Karpas-422 (cell line): ENCODE measurements around the gene MGRN1. TPM values are rescaled to one million over a fixed set of nuclear protein-coding genes. Genes with fewer than 3 reads are reported as not detected.

Experiments used
- DNase-seq: peaks from one replicate; pipeline ENCODE4 v3.0.0-alpha.2; 2015
- H2AFZ ChIP-seq: fragments of 200-600 bp; sonication (generic); 2 replicates; pipeline ENCODE4 v1.6.1; 2014; ENCODE audit warnings: antibody characterized with exemption, low read length, mixed read lengths
- H3K27ac ChIP-seq: fragments of 200-600 bp; sonication (generic); 2 replicates; pipeline ENCODE4 v1.5.1; 2014; ENCODE audit warnings: mild to moderate bottlenecking, low read length, moderate library complexity
- H3K27me3 ChIP-seq: fragments of 200-600 bp; sonication (generic); 2 replicates; pipeline ENCODE4 v1.6.1; 2014; ENCODE audit warnings: low read length, mixed read lengths
- H3K36me3 ChIP-seq: fragments of 200-600 bp; sonication (generic); 2 replicates; pipeline ENCODE4 v1.6.1; 2014; ENCODE audit warnings: low read length, mixed read lengths; ENCODE audit not compliant: insufficient read depth
- H3K4me1 ChIP-seq: fragments of 200-600 bp; sonication (generic); 2 replicates; pipeline ENCODE4 v1.6.1; 2014; ENCODE audit warnings: mild to moderate bottlenecking, low read length, mixed read lengths
- H3K4me2 ChIP-seq: fragments of 200-600 bp; sonication (generic); 2 replicates; pipeline ENCODE4 v1.6.1; 2014; ENCODE audit warnings: low read length, low read depth, mild to moderate bottlenecking; ENCODE audit not compliant: poor library complexity, severe bottlenecking
- H3K4me3 ChIP-seq: fragments of 200-600 bp; sonication (generic); 2 replicates; pipeline ENCODE4 v1.5.1; 2014; ENCODE audit warnings: mild to moderate bottlenecking, antibody characterized with exemption, low read length, mixed read lengths
- H3K79me2 ChIP-seq: fragments of 200-600 bp; sonication (generic); 2 replicates; pipeline ENCODE4 v1.6.1; 2014; ENCODE audit warnings: mild to moderate bottlenecking, low read length, mixed read lengths
- H3K9ac ChIP-seq: fragments of 200-600 bp; sonication (generic); 2 replicates; pipeline ENCODE4 v1.6.0; 2014; ENCODE audit warnings: low read length
- H3K9me2 ChIP-seq: fragments of 200-600 bp; sonication (generic), shearing (Covaris generic); replicated peaks from 2 replicates; pipeline ENCODE4 v1.6.0; 2014; ENCODE audit warnings: mild to moderate bottlenecking, low read length, moderate library complexity; ENCODE audit not compliant: insufficient read depth
- H3K9me3 ChIP-seq: fragments of 300-700, 200-600 bp; sonication (generic); 2 replicates; pipeline ENCODE4 v1.6.1; 2014; ENCODE audit warnings: low read length, mixed read lengths
- H4K20me1 ChIP-seq: fragments of 200-600 bp; sonication (generic); 2 replicates; pipeline ENCODE4 v1.6.1; 2014; ENCODE audit warnings: mild to moderate bottlenecking, antibody characterized with exemption, low read length, low read depth; ENCODE audit not compliant: insufficient read depth
- total RNA-seq: library from RNA; depleted of rRNA; stranded (reverse); fragments of >200 nt; shearing (Covaris generic); gene quantifications from 2 replicates; pipeline ENCODE4 v1.2.3, GENCODE V29; 2014; ENCODE audit warnings: low replicate concordance

The MGRN1 gene
- total RNA-seq, 1 experiment from 2014 or later = 23.0 TPM

DNA sequence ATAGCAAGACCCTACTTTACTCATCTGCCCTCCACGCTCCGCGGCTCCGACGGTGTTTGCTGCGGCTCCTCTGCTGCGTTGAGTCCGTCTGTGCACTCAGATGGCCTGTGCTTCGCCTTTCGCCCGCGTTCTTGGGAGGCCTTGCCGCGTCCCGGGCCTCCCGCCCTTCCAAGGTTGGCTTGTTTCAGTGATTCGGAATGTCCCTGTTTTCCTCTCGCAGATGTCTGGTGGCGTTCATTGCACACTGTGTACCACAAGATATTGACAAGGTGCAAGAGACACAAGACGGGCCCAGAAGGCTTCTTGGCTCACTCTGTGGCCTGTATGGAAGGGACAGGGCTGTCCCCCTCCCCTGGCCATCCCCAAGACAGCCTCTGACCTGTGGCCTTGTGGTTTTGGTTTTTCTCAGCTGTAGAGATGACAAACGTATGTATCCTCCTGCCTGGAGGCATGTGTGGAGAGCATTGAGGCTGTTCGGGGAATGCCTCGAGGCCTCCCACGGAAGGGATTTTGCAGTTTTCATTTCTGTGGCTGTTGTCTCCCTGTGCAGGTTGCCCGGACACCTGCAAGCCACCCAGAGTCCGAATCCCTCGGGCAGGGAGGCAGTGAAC lies 15.4 kb downstream of the MGRN1 start:
- Histone ChIP-seq H3K9me3 (no peaks in the 10 kb centered on the region), H3K27me3 (no peaks in the 10 kb centered on the region), H4K20me1 (no peaks in the 10 kb centered on the region), H3K36me3 (0 out of 2 replicates have a peak, but pooled peaks cover 2% of the 10 kb centered on the region), H3K27ac (no peak overlapping the region), H2AFZ (no peak overlapping the region), H3K4me2 (no peak overlapping the region), H3K9me2 (no peaks in the 10 kb centered on the region), H3K79me2 (peaks cover 79% of the 10 kb centered on the region), H3K9ac (no peak overlapping the region), H3K4me3 (no peak overlapping the region), H3K4me1 (no peaks in the 10 kb centered on the region)
- DNase-seq = no peak

DNA sequence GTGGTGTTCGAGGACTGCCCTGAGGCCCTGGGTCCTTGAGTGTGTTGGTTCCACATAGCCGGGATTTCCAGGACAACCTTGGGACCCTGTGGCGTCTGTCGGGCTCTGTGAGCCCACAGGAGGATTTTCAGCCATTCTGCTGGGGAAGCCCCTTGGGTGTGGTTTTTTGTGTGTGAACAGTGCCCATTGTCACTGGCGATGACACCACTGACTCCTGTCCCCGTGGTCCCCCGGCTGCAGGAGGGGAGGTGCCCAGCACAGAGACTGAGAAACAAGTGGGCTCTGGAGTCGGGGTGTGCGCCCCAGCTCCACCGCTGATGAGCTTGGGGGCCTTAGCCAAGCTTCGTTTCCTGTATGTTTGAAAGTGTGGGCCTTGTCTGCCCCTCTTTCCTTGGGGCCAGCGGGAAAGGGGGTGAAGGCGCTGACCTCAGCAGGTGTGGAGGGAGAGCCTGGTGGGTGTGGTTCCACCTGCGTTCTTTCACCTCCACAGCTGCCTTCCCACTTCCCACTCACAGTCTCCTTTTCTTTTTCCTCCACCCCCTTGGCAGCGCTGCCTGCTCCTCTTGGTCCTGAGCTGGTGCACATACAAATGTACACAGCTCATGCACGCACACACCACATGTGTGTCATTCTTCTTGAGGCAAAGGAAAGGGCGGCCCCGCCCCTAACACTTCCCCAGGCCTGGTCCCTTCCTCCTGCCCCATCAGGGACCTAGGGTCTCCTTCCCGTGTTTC lies 16.1 kb downstream of the MGRN1 start:
- Histone ChIP-seq H3K4me2 (no peak overlapping the region), H3K27me3 (no peaks in the 10 kb centered on the region), H3K27ac (no peak overlapping the region), H3K36me3 (0 out of 2 replicates have a peak, but pooled peaks cover 2% of the 10 kb centered on the region), H3K9me3 (no peaks in the 10 kb centered on the region), H3K9me2 (no peaks in the 10 kb centered on the region), H4K20me1 (no peaks in the 10 kb centered on the region), H3K9ac (no peak overlapping the region), H3K79me2 (peaks cover 83% of the 10 kb centered on the region), H3K4me1 (no peaks in the 10 kb centered on the region), H2AFZ (no peak overlapping the region), H3K4me3 (no peak overlapping the region)
- no peak for DNase-seq

DNA sequence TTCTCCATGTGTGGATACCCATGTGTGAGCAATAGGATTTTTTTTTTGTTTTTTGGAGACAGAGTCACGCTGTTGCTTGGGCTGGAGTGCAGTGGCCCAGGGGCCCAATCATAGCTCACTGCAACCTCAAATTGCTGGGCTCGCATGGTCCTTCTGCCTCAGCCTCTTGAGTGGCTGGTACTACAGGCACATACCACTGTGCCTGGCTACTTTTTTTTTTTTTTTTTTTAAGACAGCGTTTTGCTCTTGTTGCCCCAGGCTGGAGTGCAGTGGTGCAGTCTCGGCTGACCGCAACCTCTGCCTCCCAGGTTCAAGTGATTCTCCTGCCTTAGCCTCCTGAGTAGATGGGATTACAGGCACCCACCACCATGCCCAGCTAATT lies 16.7 kb downstream of the MGRN1 start:
- DNase-seq = no peak
- Histone ChIP-seq H2AFZ (no peak overlapping the region), H3K9me2 (no peaks in the 10 kb centered on the region), H3K9ac (no peak overlapping the region), H4K20me1 (no peaks in the 10 kb centered on the region), H3K36me3 (0 out of 2 replicates have a peak, but pooled peaks cover 2% of the 10 kb centered on the region), H3K4me3 (no peak overlapping the region), H3K9me3 (no peaks in the 10 kb centered on the region), H3K4me1 (no peaks in the 10 kb centered on the region), H3K79me2 (peaks cover 80% of the 10 kb centered on the region), H3K4me2 (no peak overlapping the region), H3K27me3 (no peaks in the 10 kb centered on the region), H3K27ac (no peak overlapping the region)

DNA sequence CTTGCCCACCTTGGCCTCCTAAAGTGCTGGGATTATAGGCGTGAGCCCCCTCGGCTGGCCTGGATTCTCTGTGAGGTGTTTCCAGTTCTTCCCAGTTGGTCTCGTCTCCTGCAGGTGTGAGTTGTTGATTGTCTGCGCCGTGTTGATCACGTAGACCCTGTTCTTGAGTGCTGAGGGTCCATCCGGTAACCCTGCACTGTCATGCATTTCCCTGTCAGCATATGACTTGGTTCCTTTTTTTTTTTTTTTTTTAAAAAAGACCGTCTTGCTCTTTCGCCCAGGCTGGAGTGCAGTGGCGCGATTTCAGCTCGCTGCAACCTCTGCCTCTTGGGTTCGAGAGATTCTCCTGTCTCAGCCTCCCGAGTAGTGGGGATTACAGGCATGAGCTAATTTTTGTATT lies 17.3 kb downstream of the MGRN1 start:
- Histone ChIP-seq H4K20me1 (no peaks in the 10 kb centered on the region), H3K4me3 (no peak overlapping the region), H3K27ac (no peak overlapping the region), H3K9ac (no peak overlapping the region), H3K36me3 (0 out of 2 replicates have a peak, but pooled peaks cover 2% of the 10 kb centered on the region), H3K4me2 (no peak overlapping the region), H3K9me2 (no peaks in the 10 kb centered on the region), H3K4me1 (no peaks in the 10 kb centered on the region), H2AFZ (no peak overlapping the region), H3K79me2 (peaks cover 82% of the 10 kb centered on the region), H3K9me3 (no peaks in the 10 kb centered on the region), H3K27me3 (no peaks in the 10 kb centered on the region)
- DNase-seq = no peak

DNA sequence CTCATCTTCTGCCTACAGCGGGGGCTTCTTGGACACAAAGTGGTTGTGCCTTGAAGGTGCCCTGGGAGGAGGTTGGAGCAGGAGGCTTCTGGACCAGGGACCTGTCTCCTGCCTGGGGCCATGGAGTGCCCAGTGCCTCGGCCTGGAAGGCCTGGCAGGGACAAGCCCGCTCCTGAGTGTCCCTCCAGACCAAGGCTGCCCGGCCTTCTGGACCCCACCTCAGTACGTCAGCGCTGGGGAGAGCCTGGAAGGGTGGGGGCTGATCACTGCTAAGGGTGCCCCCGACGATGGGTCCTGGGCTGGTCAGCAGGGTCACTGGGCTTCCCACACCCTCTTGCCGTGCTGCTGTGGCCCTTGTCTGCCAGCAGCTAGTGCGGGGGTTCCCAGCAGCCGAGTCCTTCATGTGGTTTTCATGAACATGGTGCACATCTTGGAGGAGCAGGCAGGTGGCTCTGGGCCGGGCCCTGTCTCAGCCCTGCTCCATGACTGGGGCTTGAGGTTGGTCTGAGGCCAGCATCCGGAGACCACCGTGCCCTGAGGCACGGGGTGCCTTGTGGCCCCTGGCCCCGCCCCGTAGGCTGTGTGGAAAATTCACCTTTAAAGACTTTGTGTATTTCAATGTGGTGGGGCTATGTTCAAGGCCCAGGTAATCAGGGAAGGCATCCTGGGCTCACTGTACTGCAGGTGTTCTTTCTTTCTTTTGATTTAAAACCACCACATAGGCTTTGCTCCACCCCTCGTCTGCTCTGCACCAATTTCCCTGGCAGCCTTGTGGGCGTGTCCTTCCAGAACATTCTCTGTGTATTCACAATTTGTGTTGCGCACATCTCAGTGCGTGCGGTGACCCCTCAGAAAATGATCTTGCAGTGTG lies 22.4 kb downstream of the MGRN1 start:
- Histone ChIP-seq H4K20me1 (no peaks in the 10 kb centered on the region), H3K27me3 (no peaks in the 10 kb centered on the region), H3K9me3 (no peaks in the 10 kb centered on the region), H3K9me2 (no peaks in the 10 kb centered on the region), H3K36me3 (0 out of 2 replicates have a peak, but pooled peaks cover 2% of the 10 kb centered on the region), H3K79me2 (peaks cover 59% of the 10 kb centered on the region), H3K4me1 (peaks cover 8% of the 10 kb centered on the region), H3K27ac (no peak overlapping the region), H3K4me3 (no peak overlapping the region), H3K4me2 (no peak overlapping the region), H3K9ac (no peak overlapping the region), H2AFZ (no peak overlapping the region)
- DNase-seq = no peak

DNA sequence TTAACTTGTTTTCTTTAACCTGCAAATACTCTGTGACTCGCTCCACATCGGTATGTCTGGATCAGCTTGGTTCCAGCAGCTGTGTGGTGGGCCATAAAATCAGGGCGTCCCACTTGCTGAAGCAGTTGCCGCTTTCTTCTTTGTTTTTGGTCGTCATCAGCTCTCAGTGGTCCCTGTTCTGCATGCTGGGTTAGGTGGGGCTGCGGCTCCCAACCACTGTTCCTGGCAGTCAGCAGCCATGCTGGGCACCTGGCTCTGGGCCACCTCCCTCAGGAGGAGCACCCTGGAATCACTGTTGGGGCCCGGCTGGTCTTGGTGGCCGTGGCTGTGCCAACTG lies 23.0 kb downstream of the MGRN1 start:
- no peak for DNase-seq
- Histone ChIP-seq H3K27ac (no peak overlapping the region), H3K4me1 (peaks cover 8% of the 10 kb centered on the region), H3K27me3 (no peaks in the 10 kb centered on the region), H2AFZ (no peak overlapping the region), H3K9me2 (no peaks in the 10 kb centered on the region), H3K79me2 (peaks cover 56% of the 10 kb centered on the region), H3K4me2 (no peak overlapping the region), H3K4me3 (no peak overlapping the region), H3K36me3 (0 out of 2 replicates have a peak, but pooled peaks cover 2% of the 10 kb centered on the region), H3K9me3 (no peaks in the 10 kb centered on the region), H4K20me1 (no peaks in the 10 kb centered on the region), H3K9ac (no peak overlapping the region)

DNA sequence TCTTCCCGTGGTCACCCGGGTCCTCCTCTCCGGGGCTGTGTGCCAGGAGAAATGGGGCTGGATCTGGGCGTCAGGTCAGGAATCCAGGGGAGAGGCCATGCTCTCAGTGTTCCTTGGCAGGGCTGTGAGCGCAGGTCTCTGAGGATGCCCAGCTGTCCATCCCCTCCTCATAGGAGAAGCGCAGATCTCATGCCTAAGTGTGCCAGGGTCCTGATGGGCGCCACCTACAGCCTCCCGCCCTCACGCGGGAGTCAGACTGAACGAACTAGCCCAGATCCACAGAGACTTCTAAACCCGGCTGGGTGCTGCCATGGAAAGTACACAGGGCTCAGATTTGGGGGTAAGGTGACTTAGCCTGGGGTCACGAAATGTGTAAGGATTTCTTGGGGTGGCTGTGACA lies 24.3 kb downstream of the MGRN1 start:
- peaks cover 8% of the 10 kb centered on the region for H3K4me1 ChIP-seq
- DNase-seq = peak; percentile 57
- no peak overlapping the region for H3K27ac ChIP-seq
- no peak overlapping the region for H3K4me2 ChIP-seq
- no peak overlapping the region for H3K4me3 ChIP-seq
- H3K9me2 ChIP-seq = no peaks in the 10 kb centered on the region
- no peaks in the 10 kb centered on the region for H3K27me3 ChIP-seq
- no peaks in the 10 kb centered on the region for H3K36me3 ChIP-seq
- no peaks in the 10 kb centered on the region for H3K9me3 ChIP-seq
- peaks cover 43% of the 10 kb centered on the region for H3K79me2 ChIP-seq
- H3K9ac ChIP-seq = no peak overlapping the region
- no peak overlapping the region for H2AFZ ChIP-seq
- no peaks in the 10 kb centered on the region for H4K20me1 ChIP-seq
